Measurements from ENCODE around the gene WFDC8.

The WFDC8 gene

GRCh38 chr20:45547206-45547770 lies 31.8 kb downstream of the WFDC8 start, which contains the start of gene EPPIN:
EPPIN (minus strand) TSS chr20:45547401; CDS start chr20:45547357, 44 bp downstream.
- no peak for DNase-seq (ENCODE audit: low read depth)

GRCh38 chr20:45545754-45546453 lies 33.2 kb downstream of the WFDC8 start:
- peak; percentile 11 for DNase-seq (ENCODE audit: low read depth)

- no peak for DNase-seq (ENCODE audit: low read depth)
These were observed 33.7 kb downstream of the WFDC8 start for GRCh38 chr20:45545351-45545750.

- DNase-seq (ENCODE audit: low read depth), result no peak
These were observed 39.7 kb downstream of the WFDC8 start, which contains the start of gene WFDC6 for GRCh38 chr20:45539382-45539781. WFDC6 (minus strand) TSS chr20:45539482; CDS start chr20:45539407, 75 bp downstream.

GRCh38 chr20:45538209-45538799 lies 40.8 kb downstream of the WFDC8 start:
- no peak for DNase-seq (ENCODE audit: low read depth)

- no peak for DNase-seq (ENCODE audit: low read depth)
These were observed 51.8 kb downstream of the WFDC8 start for GRCh38 chr20:45527294-45527693.

- no peak for DNase-seq (ENCODE audit: low read depth)
These were observed 55.3 kb downstream of the WFDC8 start for GRCh38 chr20:45523821-45524220.

GRCh38 chr20:45518282-45518681 lies 60.8 kb downstream of the WFDC8 start:
- no peak for DNase-seq (ENCODE audit: low read depth)

GRCh38 chr20:45515147-45515913 lies 63.8 kb downstream of the WFDC8 start, which contains the start of gene SPINT3:
SPINT3 (minus strand) TSS chr20:45515622; CDS start chr20:45515608, 14 bp downstream.
- DNase-seq (ENCODE audit: low read depth), result no peak

- DNase-seq (ENCODE audit: low read depth), result no peak
These were observed 68.7 kb downstream of the WFDC8 start for GRCh38 chr20:45510242-45510862.

GRCh38 chr20:45509091-45509490 lies 70.0 kb downstream of the WFDC8 start:
- no peak for DNase-seq (ENCODE audit: low read depth)

- DNase-seq (ENCODE audit: low read depth), result no peak
These were observed 70.8 kb downstream of the WFDC8 start for GRCh38 chr20:45508068-45508886.

- no peak for DNase-seq (ENCODE audit: low read depth)
These were observed 71.9 kb downstream of the WFDC8 start for GRCh38 chr20:45507011-45507820.

GRCh38 chr20:45506398-45506797 lies 72.7 kb downstream of the WFDC8 start:
- DNase-seq (ENCODE audit: low read depth), result no peak

GRCh38 chr20:45503403-45503802 lies 75.7 kb downstream of the WFDC8 start:
- DNase-seq (ENCODE audit: low read depth), result no peak

- no peak for DNase-seq (ENCODE audit: low read depth)
These were observed 76.5 kb downstream of the WFDC8 start for GRCh38 chr20:45502561-45502960.
